NCI-H524 (cell line): Measurements from ENCODE around the gene CRY2.

Experiments
- DNase-seq, 2 experiments: peaks; one replicate each; lab custom pipeline; 2025; lab: John Stamatoyannopoulos, UW

CRY2 gene

DNA sequence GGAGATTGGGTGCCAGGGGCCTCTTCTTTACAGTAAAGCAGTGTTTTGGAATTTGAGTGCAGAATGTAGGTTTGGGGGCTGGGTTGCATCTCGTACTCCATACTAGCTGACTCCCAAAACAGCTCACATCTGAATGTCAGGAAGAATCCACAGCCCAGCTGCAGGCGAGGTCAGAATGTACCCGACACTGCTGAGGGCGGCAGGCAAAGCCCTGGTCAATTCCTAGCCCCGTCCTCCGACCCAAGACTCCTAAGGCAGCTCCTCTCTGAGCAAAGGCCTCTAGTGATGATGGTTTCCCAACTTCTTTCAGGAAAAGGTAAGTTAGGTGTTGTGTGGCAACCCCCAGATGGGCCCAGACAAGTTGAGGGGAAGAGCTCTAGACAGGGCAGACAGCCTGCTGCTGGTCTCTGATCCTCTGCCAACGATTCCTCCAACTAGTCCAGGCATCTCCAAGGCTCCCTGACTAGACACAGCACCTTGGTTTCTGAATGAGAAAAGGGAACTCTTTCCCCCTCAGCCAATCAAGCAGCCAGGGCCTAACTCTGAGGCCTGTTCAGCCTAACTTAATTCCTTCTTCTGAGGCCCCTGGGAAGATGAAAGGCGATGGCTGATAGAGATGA is 83.8 kb downstream of the CRY2 start:
- no peak for DNase-seq

DNA sequence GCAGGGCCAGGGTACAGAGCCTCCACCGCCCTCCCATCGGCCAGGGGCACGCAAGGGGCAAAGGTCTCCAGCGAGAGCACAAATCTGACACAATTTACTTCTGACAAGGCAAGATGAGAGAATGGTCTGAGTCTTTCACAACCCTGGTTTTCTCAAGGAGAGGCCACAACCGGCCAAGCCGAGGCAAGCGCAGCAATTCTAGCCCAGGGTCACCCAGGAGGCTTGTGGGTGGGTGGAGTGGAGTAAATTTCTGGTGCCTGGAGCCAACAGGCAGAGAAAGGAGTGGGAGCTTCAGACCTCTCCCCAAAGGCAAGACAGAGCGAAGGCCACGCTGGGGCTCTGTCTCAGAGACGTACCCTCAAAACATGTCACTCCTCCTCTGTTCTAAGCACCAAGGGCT is 84.5 kb downstream of the CRY2 start:
- DNase-seq: no peak

DNA sequence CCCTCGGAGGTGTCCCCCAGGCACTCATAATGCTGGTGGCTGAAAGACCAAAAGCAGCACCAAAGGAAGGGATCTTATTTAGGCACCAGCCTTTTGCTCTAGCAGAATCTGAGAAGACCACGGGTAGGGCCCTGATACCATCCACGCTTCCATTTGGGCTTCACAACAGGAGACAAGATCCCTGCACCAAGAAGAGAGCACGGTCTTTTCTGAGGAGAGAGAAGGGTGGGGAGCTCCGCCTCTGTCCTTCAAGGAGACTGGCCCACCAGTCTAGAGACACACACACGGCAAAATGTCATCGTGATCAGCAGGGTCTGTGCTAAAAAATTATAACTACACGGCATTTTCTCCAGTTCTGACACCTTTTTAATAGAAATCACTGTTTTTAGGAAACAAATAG is 84.9 kb downstream of the CRY2 start:
- DNase-seq: no peak
